NCI-H510A (cell line): ENCODE data around the gene NEK4.

Experiments
- DNase-seq: peaks from one replicate; lab custom pipeline; 2025; lab: John Stamatoyannopoulos, UW

The NEK4 gene

DNA sequence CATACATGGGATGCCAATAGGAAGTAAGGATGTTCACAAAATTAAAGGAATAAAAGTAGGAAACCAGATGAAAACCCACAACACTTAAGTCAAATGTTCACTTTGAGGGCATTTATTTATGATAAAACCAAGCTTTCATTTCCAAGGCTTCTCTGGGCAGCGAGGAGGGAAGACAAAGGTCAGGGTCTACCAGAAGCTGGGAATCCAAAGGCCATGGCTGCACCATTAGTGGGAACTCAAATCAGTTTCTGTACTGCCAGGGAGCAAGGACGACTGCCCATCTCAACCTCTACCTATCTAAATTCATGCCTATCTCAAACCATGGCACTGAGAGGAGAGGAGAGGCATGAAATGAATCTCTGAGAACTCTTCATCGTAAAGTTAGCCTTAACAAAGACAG lies 107.6 kb downstream of the NEK4 start:
- no peak for DNase-seq

DNA sequence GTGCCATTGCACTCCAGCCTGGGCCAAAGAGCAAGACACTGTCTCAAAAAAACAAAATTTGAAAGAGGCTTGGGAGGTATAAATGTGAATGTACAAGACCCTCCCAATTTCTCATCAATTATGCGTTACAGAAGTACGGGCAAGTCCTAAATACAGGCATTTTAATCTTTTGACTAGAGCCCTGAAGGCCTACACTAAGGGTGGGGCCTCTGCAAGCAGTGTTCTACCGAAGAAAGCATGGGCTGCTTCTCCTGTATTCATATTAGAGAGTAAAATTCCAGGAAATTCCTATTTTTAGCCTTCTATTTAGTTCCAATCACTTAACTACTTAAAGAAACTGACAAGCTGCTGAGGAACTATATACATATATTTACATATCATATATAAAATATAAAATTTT lies 110.7 kb downstream of the NEK4 start:
- DNase-seq = no peak
